ENCODE measurements around the gene SLC39A3.

DNA sequence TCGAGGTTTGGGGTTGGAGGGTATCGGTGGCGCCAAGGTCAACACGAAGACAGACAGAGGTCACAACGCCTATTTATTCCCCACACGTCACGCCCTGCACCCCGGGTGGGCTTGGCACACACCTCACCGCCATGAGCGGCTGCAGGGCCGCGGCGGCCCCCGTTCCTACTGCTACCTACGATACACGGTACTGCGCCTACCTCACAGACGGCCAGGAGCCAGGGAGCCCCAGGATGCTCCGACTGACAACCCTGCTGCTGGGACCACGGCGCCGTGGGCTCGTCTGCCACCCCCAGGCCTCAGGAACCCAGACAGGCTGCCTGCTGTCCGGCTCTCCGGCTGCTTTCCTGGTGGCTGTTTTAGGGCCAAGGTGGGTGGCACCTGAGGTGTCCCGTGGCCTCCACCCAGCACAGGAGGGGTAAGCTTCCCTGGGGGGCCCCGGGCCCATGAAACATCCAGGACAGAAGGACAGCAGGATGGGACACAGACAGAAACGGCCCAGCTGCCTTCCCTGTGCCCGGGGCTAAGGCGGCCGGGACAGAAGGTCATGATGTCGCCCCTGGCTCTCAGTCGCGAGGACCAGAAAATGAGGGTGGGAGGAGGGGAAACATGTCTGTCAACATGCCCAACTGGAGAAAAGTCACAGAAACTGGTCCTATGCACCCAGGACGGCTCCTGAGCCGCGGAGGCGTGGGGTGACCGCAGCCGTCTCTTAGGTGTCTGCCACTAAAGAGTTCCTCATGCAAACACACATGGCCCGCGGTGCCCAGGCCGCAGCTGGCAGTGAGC lies 15.0 kb upstream of the SLC39A3 start:
- TF ChIP-seq YY1 (IDR thresholded peaks at IDR 0.05; ENCODE audit: insufficient read depth, insufficient read length) (no peak), ZNF274 (IDR thresholded peaks at IDR 0.05; ENCODE audit: low read depth, low read length) (no peak)

Measured in NT2/D1 (cell line).